ENCODE results near the gene DCXR.

DCXR gene

GRCh38 chr17:82022310-82022980, 15.1 kb downstream of the DCXR start, which contains the start of gene CENPX:
CENPX (minus strand) TSS chr17:82022878; CDS start chr17:82022861, 17 bp downstream.
- no peaks in the 10 kb centered on the region for H3K27me3 ChIP-seq
- no peaks in the 10 kb centered on the region for H3K9me3 ChIP-seq (replicated peaks in 1 of 11)
- H3K27ac ChIP-seq: peak within 1 kb of the TSS; percentile 38 to 83 (median 79); a peak in 21 of 22 replicates
- peak within 1 kb of the TSS; percentile 96 to 100 (median 100) for H3K4me2 ChIP-seq
- H3K4me3 ChIP-seq: peak within 1 kb of the TSS; percentile 74 to 99 (median 91)
- H3K36me3 ChIP-seq: peaks cover 10 to 46% (median 20%) of the 10 kb centered on the region in 11 experiments; a peak in 20 of 22 replicates
- peak within 1 kb of the TSS; percentile 82 to 91 (median 86) for H3K9ac ChIP-seq
- H4K20me1 ChIP-seq: peaks cover 20 to 78% (median 46%) of the 10 kb centered on the region in 11 experiments; a peak in 21 of 22 replicates
- TF ChIP-seq Cebpa-rat (IDR thresholded peaks at IDR 0.05): no peak
- H3K4me1 ChIP-seq: peaks cover 18 to 46% (median 36%) of the 10 kb centered on the region in 10 experiments

GRCh38 chr17:82021900-82022309, 15.6 kb downstream of the DCXR start:
- no peaks in the 10 kb centered on the region for H3K9me3 ChIP-seq (replicated peaks in 1 of 11)
- H3K36me3 ChIP-seq: peaks cover 10 to 44% (median 18%) of the 10 kb centered on the region in 11 experiments; a peak in 20 of 22 replicates
- TF ChIP-seq Cebpa-rat (IDR thresholded peaks at IDR 0.05): no peak
- peak overlapping the region; percentile 67 to 99 (median 91) for H3K4me3 ChIP-seq
- H3K4me1 ChIP-seq: peaks cover 18 to 46% (median 36%) of the 10 kb centered on the region in 10 experiments
- H3K27ac ChIP-seq: peak overlapping the region; percentile 38 to 83 (median 79); a peak in 21 of 22 replicates
- H4K20me1 ChIP-seq: peaks cover 20 to 78% (median 46%) of the 10 kb centered on the region in 11 experiments; a peak in 21 of 22 replicates
- H3K9ac ChIP-seq: peak overlapping the region; percentile 79 to 91 (median 86)
- H3K27me3 ChIP-seq: no peaks in the 10 kb centered on the region
- peak overlapping the region; percentile 96 to 100 (median 99) for H3K4me2 ChIP-seq

DNA sequence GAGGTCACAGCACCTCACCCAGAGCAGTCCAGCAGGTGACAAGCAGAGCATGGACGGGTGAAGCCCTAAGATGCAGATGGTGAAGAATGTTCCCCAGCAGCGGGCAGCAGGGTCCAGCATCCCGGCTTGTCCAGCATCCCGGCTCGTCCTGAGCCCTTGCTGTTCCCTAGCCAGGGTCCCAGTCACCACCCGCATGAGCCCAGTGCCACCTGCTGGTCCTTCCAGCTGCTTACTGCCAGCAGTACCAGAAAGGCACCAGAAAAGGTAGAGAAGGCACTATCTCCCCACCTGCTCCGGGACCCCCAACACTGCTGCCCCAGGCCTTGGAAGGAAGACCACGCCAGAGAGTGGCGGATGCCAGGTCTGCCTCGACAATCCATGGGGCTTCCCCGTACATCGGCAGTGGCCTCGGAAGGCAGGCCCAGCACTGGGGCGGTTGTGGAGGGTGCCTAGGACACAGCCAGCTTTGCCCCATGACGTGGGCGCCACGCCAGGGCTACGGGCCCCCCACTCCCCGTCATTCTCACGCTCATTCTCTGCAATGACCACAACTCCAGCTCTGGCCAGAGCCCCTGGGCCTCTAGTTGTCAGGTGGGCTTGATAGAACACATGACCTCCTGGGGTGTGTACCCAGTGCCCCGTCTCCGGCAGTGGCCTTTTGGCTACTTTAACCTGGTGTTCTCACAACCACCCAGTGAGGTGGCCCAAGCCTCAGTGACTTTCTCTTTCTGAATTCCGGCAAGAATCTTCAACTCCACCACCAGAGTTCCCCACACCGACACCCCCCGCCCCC, 16.2 kb downstream of the DCXR start:
- no peaks in the 10 kb centered on the region for H3K9me3 ChIP-seq (replicated peaks in 1 of 11)
- peaks cover 18 to 46% (median 36%) of the 10 kb centered on the region in 10 experiments for H3K4me1 ChIP-seq
- peaks cover 20 to 79% (median 46%) of the 10 kb centered on the region in 11 experiments; a peak in 21 of 22 replicates for H4K20me1 ChIP-seq
- peak overlapping the region in 8 of 11 experiments; percentile 56 to 83 (median 80); a peak in 10 of 22 replicates for H3K27ac ChIP-seq
- no peak for TF ChIP-seq Cebpa-rat (IDR thresholded peaks at IDR 0.05)
- H3K9ac ChIP-seq: peak overlapping the region; percentile 79 to 91 (median 86)
- peak overlapping the region; percentile 67 to 99 (median 91); a peak in 19 of 20 replicates for H3K4me3 ChIP-seq
- no peaks in the 10 kb centered on the region for H3K27me3 ChIP-seq
- H3K4me2 ChIP-seq: peak overlapping the region; percentile 96 to 100 (median 99)
- peaks cover 10 to 42% (median 17%) of the 10 kb centered on the region in 11 experiments; a peak in 20 of 22 replicates for H3K36me3 ChIP-seq

GRCh38 chr17:82020572-82021106, 16.9 kb downstream of the DCXR start:
- peaks cover 18 to 46% (median 36%) of the 10 kb centered on the region in 10 experiments for H3K4me1 ChIP-seq
- H3K27ac ChIP-seq: no peak overlapping the region
- peak overlapping the region in 1 of 11 experiments; percentile 24; a peak in 1 of 22 replicates for H3K9ac ChIP-seq
- H3K4me3 ChIP-seq: no peak overlapping the region; a peak in 1 of 20 replicates
- no peaks in the 10 kb centered on the region for H3K27me3 ChIP-seq
- no peak for TF ChIP-seq Cebpa-rat (IDR thresholded peaks at IDR 0.05)
- H3K4me2 ChIP-seq: peak overlapping the region in 10 of 11 experiments; percentile 96 to 100 (median 99); a peak in 18 of 22 replicates
- peaks cover 10 to 35% (median 17%) of the 10 kb centered on the region in 11 experiments; a peak in 20 of 22 replicates for H3K36me3 ChIP-seq
- H3K9me3 ChIP-seq (replicated peaks in 1 of 11): no peaks in the 10 kb centered on the region
- peaks cover 20 to 78% (median 46%) of the 10 kb centered on the region in 11 experiments; a peak in 21 of 22 replicates for H4K20me1 ChIP-seq

- Histone ChIP-seq H3K9me3 (replicated peaks in 1 of 11) (no peaks in the 10 kb centered on the region), H3K4me1 (peaks cover 18 to 48% (median 39%) of the 10 kb centered on the region in 10 experiments), H3K9ac (no peak overlapping the region), H3K27me3 (peaks cover 0 to 6% (median 0%) of the 10 kb centered on the region in 11 experiments; a peak in 3 of 22 replicates), H4K20me1 (peaks cover 20 to 78% (median 53%) of the 10 kb centered on the region in 11 experiments; a peak in 21 of 22 replicates), H3K4me3 (no peak overlapping the region), H3K27ac (no peak overlapping the region), H3K36me3 (peaks cover 10 to 29% (median 17%) of the 10 kb centered on the region in 11 experiments; a peak in 20 of 22 replicates), H3K4me2 (peak overlapping the region in 4 of 11 experiments; percentile 12 to 100 (median 98); a peak in 3 of 22 replicates)
- no peak for TF ChIP-seq Cebpa-rat (IDR thresholded peaks at IDR 0.05)
Observed at GRCh38 chr17:82019690-82020571, 17.6 kb downstream of the DCXR start.

DNA sequence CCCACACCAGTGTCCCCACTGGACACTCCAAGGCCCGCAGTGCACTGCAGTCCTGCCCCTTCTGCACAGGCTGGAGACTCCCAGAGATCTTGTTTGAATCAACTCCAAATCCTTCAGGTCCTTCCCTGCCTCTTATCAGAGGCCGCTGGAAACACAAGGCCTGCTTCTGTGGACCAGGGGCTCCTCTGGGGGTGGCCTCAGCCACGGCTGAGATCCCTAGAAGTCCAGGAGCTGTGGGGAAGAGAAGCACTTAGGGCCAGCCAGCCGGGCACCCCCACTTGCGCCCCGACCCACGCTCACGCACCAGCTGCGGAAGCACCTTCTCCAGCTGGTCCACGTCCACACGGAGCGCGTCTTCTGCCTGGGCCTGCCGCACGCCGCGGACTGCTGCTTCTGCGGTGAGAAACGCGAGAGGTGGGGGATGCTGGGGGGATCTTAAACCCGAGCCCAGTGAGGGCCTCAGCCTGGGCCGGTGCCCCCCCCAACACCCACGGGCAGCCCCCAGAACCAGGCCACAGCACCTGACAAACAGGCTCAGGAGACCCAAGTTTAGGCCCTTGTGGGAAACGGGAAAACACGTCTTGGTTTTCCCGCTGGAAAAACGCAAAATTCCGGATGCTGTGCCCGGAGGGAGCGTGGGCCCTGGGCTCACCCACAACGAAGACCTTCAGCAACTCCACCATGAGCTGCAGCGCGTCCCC, 18.4 kb downstream of the DCXR start:
- peaks cover 0 to 14% (median 1%) of the 10 kb centered on the region in 11 experiments; a peak in 12 of 22 replicates for H3K27me3 ChIP-seq
- no peak overlapping the region for H3K4me2 ChIP-seq
- H3K4me3 ChIP-seq: no peak overlapping the region
- H3K27ac ChIP-seq: no peak overlapping the region
- TF ChIP-seq Cebpa-rat (IDR thresholded peaks at IDR 0.05): no peak
- H3K9me3 ChIP-seq (replicated peaks in 1 of 11): no peaks in the 10 kb centered on the region
- H3K9ac ChIP-seq: no peak overlapping the region
- peaks cover 16 to 48% (median 39%) of the 10 kb centered on the region in 10 experiments for H3K4me1 ChIP-seq
- peaks cover 20 to 80% (median 61%) of the 10 kb centered on the region in 11 experiments; a peak in 21 of 22 replicates for H4K20me1 ChIP-seq
- H3K36me3 ChIP-seq: peaks cover 10 to 29% (median 17%) of the 10 kb centered on the region in 11 experiments; a peak in 20 of 22 replicates
